ENCODE measurements around the gene ARHGAP6. TPM values are rescaled to one million over a fixed set of nuclear protein-coding genes. Genes with fewer than 3 reads are reported as not detected.

ARHGAP6 gene
- total and polyA plus RNA-seq, 9 of the 15 experiments (the other 6 are each of a cell fraction or from before 2014, with no cell fraction given): 12.5 to 63.6 (median 41.8) TPM

- TF ChIP-seq ZNF280A (IDR thresholded peaks at IDR 0.05; ENCODE audit: low read depth, partially characterized antibody): no peak
Observed at GRCh38 chrX:11472381-11472780, 193.3 kb downstream of the ARHGAP6 start (continued).

- H3K4me3 ChIP-seq: no peak overlapping the region
- H3K4me1 ChIP-seq (replicated peaks in 1 of 2; ENCODE audit: control insufficient read depth in 2 of 2, insufficient read depth in 2 of 2, low read length in 2 of 2): peaks cover 2 to 20% of the 10 kb centered on the region in 2 experiments; a peak in 4 of 5 replicates
- ChIA-PET CTCF (ENCODE audit: low intra/inter-chr PET ratio) (no interaction called here), POLR2A (interaction anchor here (0.6 kb wide), 1 partner anchor 127 kb away, joined by 3 read pairs; no protein-coding TSS in a partner anchor)
- H3K9ac ChIP-seq (ENCODE audit: insufficient read depth in 1 of 2, low read depth in 2 of 2, low read length in 2 of 2): no peak overlapping the region
- H2AFZ ChIP-seq (ENCODE audit: low read depth, low read length): peak overlapping the region; percentile 80
- H3K36me3 ChIP-seq (ENCODE audit: control insufficient read depth, insufficient read depth, low read length): no peaks in the 10 kb centered on the region
- WGBS (ENCODE audit: insufficient coverage, low coverage, missing lambda C conversion rate): 8% methylated on average over 1 of the region's 1 CpG
- BruUV-seq (replicated peaks): no TSS peak
- no peaks in the 10 kb centered on the region for H3K79me2 ChIP-seq (ENCODE audit: control insufficient read depth, insufficient read depth, low read length)
- H3K27ac ChIP-seq (ENCODE audit: extremely low read depth, low read depth, low read length): no peak overlapping the region
- ATAC-seq (no peak), FAIRE-seq (peak; percentile 48), DNase-seq (ENCODE audit: extremely low read depth in 1 of 4, low spot score in 3 of 4) (no peak)
- peaks cover 3% of the 10 kb centered on the region for H3K9me1 ChIP-seq (ENCODE audit: control insufficient read depth, insufficient read depth, low read length)
- H3K9me3 ChIP-seq (replicated peaks; ENCODE audit: control insufficient read depth, insufficient read depth, low read depth, low read length): no peaks in the 10 kb centered on the region; the same call in 1 of the 2 replicates
- H4K20me1 ChIP-seq (replicated peaks; ENCODE audit: control insufficient read depth, insufficient read depth, low read length): no peaks in the 10 kb centered on the region
- H3K27me3 ChIP-seq (ENCODE audit: control insufficient read depth in 2 of 2, insufficient read depth in 2 of 2, low read length in 2 of 2): no peaks in the 10 kb centered on the region
- in situ Hi-C loops (cut with MboI): no loop called here
- H3K4me2 ChIP-seq (ENCODE audit: insufficient read depth, low read length): no peak overlapping the region
- intact Hi-C loops (cut with micrococcal nuclease): no loop called here
- TF ChIP-seq NCOA6 (IDR thresholded peaks at IDR 0.05): no peak
- TF ChIP-seq FOXP1 (CRISPR knock-in tag; IDR thresholded peaks at IDR 0.05): no peak
- no peak for TF ChIP-seq CTBP1 (IDR thresholded peaks at IDR 0.05; ENCODE audit: borderline replicate concordance)
- TF ChIP-seq KLF16 (IDR thresholded peaks at IDR 0.05): no peak
- TF ChIP-seq JUND (IDR thresholded peaks at IDR 0.05; ENCODE audit: borderline replicate concordance, low read depth, low read length): no peak
- TF ChIP-seq JUND (tag; IDR thresholded peaks at IDR 0.05; ENCODE audit: borderline replicate concordance, low read depth, low read length): no peak
- no peak for TF ChIP-seq GABPB1 (CRISPR knock-in tag; IDR thresholded peaks at IDR 0.05)
- no peak for TF ChIP-seq FOXP4 (CRISPR knock-in tag; IDR thresholded peaks at IDR 0.05; ENCODE audit: borderline replicate concordance)
- TF ChIP-seq MEF2D (tag; conservative IDR thresholded peaks at IDR 0.05; ENCODE audit: low read depth): no peak
- no peak for TF ChIP-seq RNF219 (CRISPR knock-in tag; IDR thresholded peaks at IDR 0.05)
- no peak for TF ChIP-seq OTX1 (CRISPR knock-in tag; IDR thresholded peaks at IDR 0.05)
- no peak for TF ChIP-seq RBM15 (IDR thresholded peaks at IDR 0.05; ENCODE audit: insufficient read depth, low read length)
Observed at GRCh38 chrX:11470250-11470974, 195.3 kb downstream of the ARHGAP6 start.
